GM23338 (cell line): ENCODE measurements around the gene CPT1A. TPM values are rescaled to one million over a fixed set of nuclear protein-coding genes. Genes with fewer than 3 reads are reported as not detected.

Source experiments
- ATAC-seq: fragments of 200-7000 bp; cut with Tn5 transposase; 3 replicates; pipeline ENCODE4 v1.9.1; 2020
- DNase-seq: peaks from one replicate; pipeline ENCODE4 v3.0.0-alpha.2; 2015; ENCODE audit warnings: low spot score
- H2AFZ ChIP-seq: fragments of 200-600 bp; sonication (generic); 2 replicates; pipeline ENCODE4 v1.8.0; 2016; ENCODE audit warnings: antibody characterized with exemption, mild to moderate bottlenecking, moderate library complexity
- H3F3A ChIP-seq: fragments of 200-600 bp; sonication (generic); replicated peaks from 2 replicates; pipeline ENCODE4 v1.8.0; 2017; ENCODE audit warnings: antibody characterized with exemption, mixed run types, low read depth
- H3K27ac ChIP-seq: fragments of 200-600 bp; sonication (generic); 2 replicates; pipeline ENCODE4 v1.6.1; 2016; ENCODE audit warnings: low read depth
- H3K27me3 ChIP-seq: fragments of 200-600 bp; sonication (generic); 2 replicates; pipeline ENCODE4 v1.8.0; 2016; ENCODE audit warnings: mild to moderate bottlenecking, mixed run types, moderate library complexity; ENCODE audit not compliant: insufficient read depth
- H3K36me3 ChIP-seq: fragments of 200-600 bp; sonication (generic); 2 replicates; pipeline ENCODE4 v1.8.0; 2016; ENCODE audit warnings: mild to moderate bottlenecking; ENCODE audit not compliant: insufficient read depth
- H3K4me1 ChIP-seq: fragments of 200-600 bp; sonication (generic); 2 replicates; pipeline ENCODE4 v1.8.0; 2016; ENCODE audit warnings: mild to moderate bottlenecking, moderate library complexity; ENCODE audit not compliant: insufficient read depth
- H3K4me2 ChIP-seq: fragments of 200-600 bp; sonication (generic); 2 replicates; pipeline ENCODE4 v1.7.1; 2017; ENCODE audit warnings: mixed run types
- H3K4me3 ChIP-seq: fragments of 200-600 bp; sonication (generic); 2 replicates; pipeline ENCODE4 v1.6.1; 2016; ENCODE audit warnings: mixed run types
- H3K79me2 ChIP-seq: fragments of 200-600 bp; sonication (generic); replicated peaks from 2 replicates; pipeline ENCODE4 v1.8.0; 2017; ENCODE audit warnings: mild to moderate bottlenecking; ENCODE audit not compliant: insufficient read depth
- H3K9me2 ChIP-seq: fragments of 200-600 bp; sonication (generic); 2 replicates; pipeline ENCODE4 v1.8.0; 2017; ENCODE audit not compliant: insufficient read depth
- H4K20me1 ChIP-seq: fragments of 200-600 bp; sonication (generic); replicated peaks from 2 replicates; pipeline ENCODE4 v1.8.0; 2017; ENCODE audit warnings: mild to moderate bottlenecking; ENCODE audit not compliant: insufficient read depth
- H3K27ac Mint-ChIP-seq: 2 replicates; pipeline ENCODE4 v1.8.0; 2020; ENCODE audit warnings: inconsistent platforms, mild to moderate bottlenecking, moderate library complexity, mixed read lengths
- H3K27me3 Mint-ChIP-seq: 3 replicates; pipeline ENCODE4 v1.8.0; 2022; ENCODE audit warnings: low read depth, mild to moderate bottlenecking, moderate library complexity, mixed read lengths, inconsistent platforms; ENCODE audit not compliant: insufficient read depth, poor library complexity
- H3K36me3 Mint-ChIP-seq: 3 replicates; pipeline ENCODE4 v1.8.0; 2021; ENCODE audit warnings: low read depth, mild to moderate bottlenecking, inconsistent platforms, moderate library complexity, mixed read lengths
- H3K4me1 Mint-ChIP-seq: 3 replicates; pipeline ENCODE4 v1.8.0; 2020; ENCODE audit warnings: mild to moderate bottlenecking, inconsistent platforms, mixed read lengths
- H3K4me3 Mint-ChIP-seq: 3 replicates; pipeline ENCODE4 v1.8.0; 2021; ENCODE audit warnings: moderate library complexity, mild to moderate bottlenecking, inconsistent platforms, mixed read lengths
- H3K9me3 Mint-ChIP-seq: 3 replicates; pipeline ENCODE4 v1.8.0; 2020; ENCODE audit warnings: moderate library complexity, mild to moderate bottlenecking, inconsistent platforms, mixed read lengths
- EZH2 ChIP-seq: fragments of 200-600 bp; sonication (generic); IDR thresholded peaks from one replicate; pipeline ENCODE4 v1.8.0; 2017; ENCODE audit warnings: antibody characterized with exemption, mild to moderate bottlenecking, low read depth; ENCODE audit not compliant: unreplicated experiment
- JUNB ChIP-seq: IDR thresholded peaks from one replicate; pipeline ENCODE4 v1.6.1; 2016; ENCODE audit warnings: antibody characterized with exemption; ENCODE audit not compliant: unreplicated experiment
- NANOG ChIP-seq: IDR thresholded peaks from 2 replicates; pipeline ENCODE4 v1.6.1; 2016; ENCODE audit warnings: antibody characterized with exemption, borderline replicate concordance
- ZNF114 ChIP-seq: fragments of 250-450 bp; sonication (Bioruptor Pico); IDR thresholded peaks from 2 replicates; pipeline ENCODE4 v1.5.0; 2020; ENCODE audit warnings: mild to moderate bottlenecking, moderate library complexity
- ZNF462 ChIP-seq: fragments of 250-450 bp; sonication (Bioruptor Pico); IDR thresholded peaks from 2 replicates; pipeline ENCODE4 v1.5.0; 2020; ENCODE audit warnings: mild to moderate bottlenecking, moderate library complexity
- polyA plus RNA-seq: library from polyadenylated mRNA; unstranded; fragments of >200 nt; fragmentation: Nextera tagmentation; extraction: Ambion mirVana; gene quantifications from 2 replicates; pipeline ENCODE4 v1.2.1, GENCODE V29; 2016
- total RNA-seq: library from RNA; depleted of rRNA; stranded (reverse); fragments of >200 nt; shearing (Covaris generic); gene quantifications from 2 replicates; pipeline ENCODE4 v1.2.3, GENCODE V29; 2014
- TF ChIP-seq, protein P1 (sequence below), 2 experiments: fragments of 200-600 bp in 1 of 2; sonication (generic) in 1 of 2; conservative IDR thresholded peaks; 2 replicates each; pipeline versions ENCODE4 v1.5.1 to v1.6.1; 2016 to 2017; ENCODE audit warnings: antibody characterized with exemption in 2 of 2, low read depth in 2 of 2, mild to moderate bottlenecking in 2 of 2, moderate library complexity in 1 of 2
- TF ChIP-seq, protein P2 (sequence below): IDR thresholded peaks from one replicate; pipeline ENCODE4 v1.6.1; 2018; ENCODE audit warnings: antibody characterized with exemption; ENCODE audit not compliant: unreplicated experiment

CPT1A gene
- total and polyA plus RNA-seq, 2 experiments from 2014 or later = 2.6 to 9.5 TPM

DNA sequence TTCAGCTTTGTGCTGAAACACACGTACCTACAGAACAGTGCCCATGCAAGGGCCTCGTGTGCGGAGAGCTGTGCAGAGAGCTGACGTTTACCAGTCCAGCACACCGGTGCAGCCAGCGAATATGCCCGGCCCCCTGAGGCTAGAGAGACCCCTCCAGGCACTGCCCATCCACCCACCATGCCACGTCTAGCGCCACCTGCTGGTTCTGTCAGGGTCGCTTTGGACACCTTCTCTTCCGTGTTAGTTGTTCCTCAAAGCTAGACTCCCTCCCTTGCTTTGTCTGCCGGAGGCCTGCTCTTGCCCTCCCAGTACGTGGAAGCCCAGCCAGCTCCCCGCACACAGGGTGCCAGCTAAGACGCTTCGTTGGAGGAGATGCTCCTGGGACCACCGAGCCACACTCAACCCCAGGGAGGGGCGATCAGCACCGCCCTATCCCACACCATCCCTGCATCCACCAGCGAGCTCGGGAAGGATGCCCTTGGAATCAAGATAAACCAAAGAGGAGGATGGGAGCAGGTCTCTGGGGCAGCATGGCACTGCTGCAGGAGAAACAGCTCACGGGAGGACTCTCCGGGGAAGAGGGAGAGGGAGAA, 43.4 kb downstream of the CPT1A start:
- H3K27ac Mint-ChIP-seq = no peak overlapping the region
- Histone ChIP-seq H3K4me1 (no peaks in the 10 kb centered on the region), H3K27me3 (no peaks in the 10 kb centered on the region), H3K9me2 (no peaks in the 10 kb centered on the region), H4K20me1 (no peaks in the 10 kb centered on the region), H3K4me2 (no peak overlapping the region), H3F3A (no peaks in the 10 kb centered on the region), H3K36me3 (no peaks in the 10 kb centered on the region), H3K4me3 (no peak overlapping the region), H2AFZ (peak overlapping the region; percentile 23; the same call in 1 of the 2 replicates), H3K79me2 (no peaks in the 10 kb centered on the region), H3K27ac (no peak overlapping the region)
- DNase-seq (peak; percentile 80), ATAC-seq (peak; percentile 96)
- H3K27me3 Mint-ChIP-seq = peaks cover 5% of the 10 kb centered on the region
- TF ChIP-seq, protein P1, sequence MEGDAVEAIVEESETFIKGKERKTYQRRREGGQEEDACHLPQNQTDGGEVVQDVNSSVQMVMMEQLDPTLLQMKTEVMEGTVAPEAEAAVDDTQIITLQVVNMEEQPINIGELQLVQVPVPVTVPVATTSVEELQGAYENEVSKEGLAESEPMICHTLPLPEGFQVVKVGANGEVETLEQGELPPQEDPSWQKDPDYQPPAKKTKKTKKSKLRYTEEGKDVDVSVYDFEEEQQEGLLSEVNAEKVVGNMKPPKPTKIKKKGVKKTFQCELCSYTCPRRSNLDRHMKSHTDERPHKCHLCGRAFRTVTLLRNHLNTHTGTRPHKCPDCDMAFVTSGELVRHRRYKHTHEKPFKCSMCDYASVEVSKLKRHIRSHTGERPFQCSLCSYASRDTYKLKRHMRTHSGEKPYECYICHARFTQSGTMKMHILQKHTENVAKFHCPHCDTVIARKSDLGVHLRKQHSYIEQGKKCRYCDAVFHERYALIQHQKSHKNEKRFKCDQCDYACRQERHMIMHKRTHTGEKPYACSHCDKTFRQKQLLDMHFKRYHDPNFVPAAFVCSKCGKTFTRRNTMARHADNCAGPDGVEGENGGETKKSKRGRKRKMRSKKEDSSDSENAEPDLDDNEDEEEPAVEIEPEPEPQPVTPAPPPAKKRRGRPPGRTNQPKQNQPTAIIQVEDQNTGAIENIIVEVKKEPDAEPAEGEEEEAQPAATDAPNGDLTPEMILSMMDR (conservative IDR thresholded peaks at IDR 0.05; ENCODE audit: low read depth in 2 of 2) = peak; percentile 92 to 93
- no peak for TF ChIP-seq EZH2
- H3K9me3 Mint-ChIP-seq = peaks cover 2% of the 10 kb centered on the region; the same call in 1 of the 3 replicates
- H3K4me3 Mint-ChIP-seq = no peak overlapping the region
- peaks cover 3% of the 10 kb centered on the region; the same call in 2 of the 3 replicates for H3K4me1 Mint-ChIP-seq
- H3K36me3 Mint-ChIP-seq = peaks cover under 1% of the 10 kb centered on the region; the same call in 1 of the 3 replicates

GRCh38 chr11:68796801-68797200, 44.9 kb downstream of the CPT1A start:
- no peak overlapping the region for H3K4me3 Mint-ChIP-seq
- Histone ChIP-seq H3K4me3 (no peak overlapping the region), H3K36me3 (no peaks in the 10 kb centered on the region; the same call in 1 of the 2 replicates), H4K20me1 (no peaks in the 10 kb centered on the region), H3F3A (no peaks in the 10 kb centered on the region), H3K9me2 (no peaks in the 10 kb centered on the region), H3K4me1 (no peaks in the 10 kb centered on the region), H2AFZ (no peak overlapping the region), H3K27me3 (no peaks in the 10 kb centered on the region), H3K27ac (no peak overlapping the region; the same call in 1 of the 2 replicates), H3K79me2 (no peaks in the 10 kb centered on the region), H3K4me2 (no peak overlapping the region)
- no peak for ATAC-seq
- H3K4me1 Mint-ChIP-seq = peaks cover 3% of the 10 kb centered on the region; the same call in 2 of the 3 replicates
- H3K27ac Mint-ChIP-seq = no peak overlapping the region
- H3K27me3 Mint-ChIP-seq = peaks cover 5% of the 10 kb centered on the region
- peaks cover under 1% of the 10 kb centered on the region; the same call in 1 of the 3 replicates for H3K9me3 Mint-ChIP-seq
- no peak for DNase-seq
- peaks cover 3% of the 10 kb centered on the region; the same call in 2 of the 3 replicates for H3K36me3 Mint-ChIP-seq
- TF ChIP-seq NANOG (no peak), ZNF114 (CRISPR knock-in tag) (no peak), JUNB (no peak), ZNF462 (no peak)
- TF ChIP-seq, protein P2, sequence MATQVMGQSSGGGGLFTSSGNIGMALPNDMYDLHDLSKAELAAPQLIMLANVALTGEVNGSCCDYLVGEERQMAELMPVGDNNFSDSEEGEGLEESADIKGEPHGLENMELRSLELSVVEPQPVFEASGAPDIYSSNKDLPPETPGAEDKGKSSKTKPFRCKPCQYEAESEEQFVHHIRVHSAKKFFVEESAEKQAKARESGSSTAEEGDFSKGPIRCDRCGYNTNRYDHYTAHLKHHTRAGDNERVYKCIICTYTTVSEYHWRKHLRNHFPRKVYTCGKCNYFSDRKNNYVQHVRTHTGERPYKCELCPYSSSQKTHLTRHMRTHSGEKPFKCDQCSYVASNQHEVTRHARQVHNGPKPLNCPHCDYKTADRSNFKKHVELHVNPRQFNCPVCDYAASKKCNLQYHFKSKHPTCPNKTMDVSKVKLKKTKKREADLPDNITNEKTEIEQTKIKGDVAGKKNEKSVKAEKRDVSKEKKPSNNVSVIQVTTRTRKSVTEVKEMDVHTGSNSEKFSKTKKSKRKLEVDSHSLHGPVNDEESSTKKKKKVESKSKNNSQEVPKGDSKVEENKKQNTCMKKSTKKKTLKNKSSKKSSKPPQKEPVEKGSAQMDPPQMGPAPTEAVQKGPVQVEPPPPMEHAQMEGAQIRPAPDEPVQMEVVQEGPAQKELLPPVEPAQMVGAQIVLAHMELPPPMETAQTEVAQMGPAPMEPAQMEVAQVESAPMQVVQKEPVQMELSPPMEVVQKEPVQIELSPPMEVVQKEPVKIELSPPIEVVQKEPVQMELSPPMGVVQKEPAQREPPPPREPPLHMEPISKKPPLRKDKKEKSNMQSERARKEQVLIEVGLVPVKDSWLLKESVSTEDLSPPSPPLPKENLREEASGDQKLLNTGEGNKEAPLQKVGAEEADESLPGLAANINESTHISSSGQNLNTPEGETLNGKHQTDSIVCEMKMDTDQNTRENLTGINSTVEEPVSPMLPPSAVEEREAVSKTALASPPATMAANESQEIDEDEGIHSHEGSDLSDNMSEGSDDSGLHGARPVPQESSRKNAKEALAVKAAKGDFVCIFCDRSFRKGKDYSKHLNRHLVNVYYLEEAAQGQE = no peak
